ENCODE data around the gene RANBP3L. TPM values are rescaled to one million over a fixed set of nuclear protein-coding genes. Genes with fewer than 3 reads are reported as not detected.

RANBP3L gene
- total RNA-seq, 1 experiment from 2014 or later, result not detected

- no peak overlapping the region for H3K4ac ChIP-seq (ENCODE audit: low read depth, low read length)
- no peak overlapping the region for H3K4me3 Mint-ChIP-seq
- H3K4me1 Mint-ChIP-seq, result peaks cover 0 to 6% of the 10 kb centered on the region in 2 experiments; a peak in 1 of 4 replicates
- H3K27me3 ChIP-seq (ENCODE audit: insufficient read depth, low read length), result no peaks in the 10 kb centered on the region
- H3T11ph ChIP-seq (ENCODE audit: low read length), result no peak overlapping the region
- H3K18ac ChIP-seq (ENCODE audit: insufficient read length, low read depth, low read length), result no peak overlapping the region
- H2BK15ac ChIP-seq (ENCODE audit: low read depth, low read length), result no peak overlapping the region
- H4K91ac ChIP-seq (ENCODE audit: insufficient read length, low read depth, low read length), result no peak overlapping the region
- no peak overlapping the region for H2BK120ac ChIP-seq (ENCODE audit: low read depth, low read length, poor library complexity, severe bottlenecking)
- no peak overlapping the region for H3K23ac ChIP-seq (ENCODE audit: insufficient read length, low read depth, low read length)
- H2BK12ac ChIP-seq (ENCODE audit: insufficient read length, low read depth, low read length), result no peak overlapping the region
- no CpG with 5 or more reads among the region's 4 CpGs for WGBS (ENCODE audit: extremely low coverage, insufficient read length, low lambda C conversion rate)
- no peaks in the 10 kb centered on the region for H3K27me3 Mint-ChIP-seq (ENCODE audit: low read depth)
- no peak overlapping the region for H4K8ac ChIP-seq (replicated peaks; ENCODE audit: insufficient read length, low read depth, low read length)
- no peak overlapping the region for H2AFZ ChIP-seq (ENCODE audit: low read length)
- no peaks in the 10 kb centered on the region for H3K36me3 Mint-ChIP-seq (ENCODE audit: insufficient read depth in 1 of 3, low read depth in 3 of 3)
- H2BK20ac ChIP-seq (ENCODE audit: low read depth, low read length, poor library complexity, severe bottlenecking), result no peak overlapping the region
- TF ChIP-seq, protein P1, sequence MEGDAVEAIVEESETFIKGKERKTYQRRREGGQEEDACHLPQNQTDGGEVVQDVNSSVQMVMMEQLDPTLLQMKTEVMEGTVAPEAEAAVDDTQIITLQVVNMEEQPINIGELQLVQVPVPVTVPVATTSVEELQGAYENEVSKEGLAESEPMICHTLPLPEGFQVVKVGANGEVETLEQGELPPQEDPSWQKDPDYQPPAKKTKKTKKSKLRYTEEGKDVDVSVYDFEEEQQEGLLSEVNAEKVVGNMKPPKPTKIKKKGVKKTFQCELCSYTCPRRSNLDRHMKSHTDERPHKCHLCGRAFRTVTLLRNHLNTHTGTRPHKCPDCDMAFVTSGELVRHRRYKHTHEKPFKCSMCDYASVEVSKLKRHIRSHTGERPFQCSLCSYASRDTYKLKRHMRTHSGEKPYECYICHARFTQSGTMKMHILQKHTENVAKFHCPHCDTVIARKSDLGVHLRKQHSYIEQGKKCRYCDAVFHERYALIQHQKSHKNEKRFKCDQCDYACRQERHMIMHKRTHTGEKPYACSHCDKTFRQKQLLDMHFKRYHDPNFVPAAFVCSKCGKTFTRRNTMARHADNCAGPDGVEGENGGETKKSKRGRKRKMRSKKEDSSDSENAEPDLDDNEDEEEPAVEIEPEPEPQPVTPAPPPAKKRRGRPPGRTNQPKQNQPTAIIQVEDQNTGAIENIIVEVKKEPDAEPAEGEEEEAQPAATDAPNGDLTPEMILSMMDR (conservative IDR thresholded peaks at IDR 0.05), result no peak
- no peak overlapping the region for H3K9ac ChIP-seq (ENCODE audit: extremely low read depth, insufficient read length, low read length)
- H3K14ac ChIP-seq (ENCODE audit: insufficient read depth, low read length), result no peak overlapping the region
- no peak overlapping the region for H3K4me2 ChIP-seq (ENCODE audit: insufficient read depth, insufficient read length, low read length)
- H3K79me1 ChIP-seq (ENCODE audit: insufficient read depth, low read depth, low read length, poor library complexity, severe bottlenecking), result no peaks in the 10 kb centered on the region
- no peak for DNase-seq
- no peaks in the 10 kb centered on the region for H3K79me2 ChIP-seq (ENCODE audit: insufficient read depth, low read length)
- H4K20me1 ChIP-seq (ENCODE audit: control insufficient read depth, insufficient read depth, insufficient read length), result no peaks in the 10 kb centered on the region
- H4K5ac ChIP-seq (ENCODE audit: insufficient read length, low read depth, low read length), result no peak overlapping the region
- H3K4me1 ChIP-seq (ENCODE audit: insufficient read depth, low read length), result no peaks in the 10 kb centered on the region
- no peaks in the 10 kb centered on the region for H3K9me3 ChIP-seq (ENCODE audit: control insufficient read depth, low read depth, low read length)
- H3K56ac ChIP-seq (ENCODE audit: insufficient read length, low read depth, low read length), result no peak overlapping the region
- no peak overlapping the region for H3K27ac Mint-ChIP-seq
- H3K9me3 Mint-ChIP-seq, result no peaks in the 10 kb centered on the region
- H3K27ac ChIP-seq (ENCODE audit: insufficient read length, low read depth, low read length), result no peak overlapping the region
- no peak overlapping the region for H2BK5ac ChIP-seq (ENCODE audit: insufficient read length, low read length)
- H3K23me2 ChIP-seq (ENCODE audit: insufficient read length, low read depth, low read length, poor library complexity, severe bottlenecking), result no peaks in the 10 kb centered on the region
- no peak overlapping the region for H2AK5ac ChIP-seq (ENCODE audit: insufficient read length, low read length)
These were observed 51.3 kb downstream of the RANBP3L start for GRCh38 chr5:36250427-36250826.
